SK-N-SH treated with all-trans-retinoic acid at 6 μM for 48 hours (cell line): ENCODE data around the gene LTBP1.

Experiments used
- PPARA ChIP-seq: fragments of 250-450 bp; sonication (Bioruptor Pico); IDR thresholded peaks from 2 replicates; pipeline ENCODE4 v1.5.0; 2020; ENCODE audit warnings: mild to moderate bottlenecking, borderline replicate concordance
- TOX ChIP-seq: fragments of 250-450 bp; sonication (Bioruptor Pico); IDR thresholded peaks from 2 replicates; pipeline ENCODE4 v1.8.0; 2021; ENCODE audit warnings: mild to moderate bottlenecking, moderate library complexity, borderline replicate concordance
- TF ChIP-seq, protein P1 (sequence below): fragments of 250-450 bp; sonication (Bioruptor Pico); IDR thresholded peaks from 2 replicates; pipeline ENCODE4 v1.8.0; 2020; ENCODE audit warnings: mild to moderate bottlenecking, moderate library complexity, borderline replicate concordance
- TF ChIP-seq, protein P2 (sequence below): fragments of 250-450 bp; sonication (Bioruptor Pico); IDR thresholded peaks from 2 replicates; pipeline ENCODE4 v1.5.1; 2021; ENCODE audit warnings: mild to moderate bottlenecking, moderate library complexity

DNA sequence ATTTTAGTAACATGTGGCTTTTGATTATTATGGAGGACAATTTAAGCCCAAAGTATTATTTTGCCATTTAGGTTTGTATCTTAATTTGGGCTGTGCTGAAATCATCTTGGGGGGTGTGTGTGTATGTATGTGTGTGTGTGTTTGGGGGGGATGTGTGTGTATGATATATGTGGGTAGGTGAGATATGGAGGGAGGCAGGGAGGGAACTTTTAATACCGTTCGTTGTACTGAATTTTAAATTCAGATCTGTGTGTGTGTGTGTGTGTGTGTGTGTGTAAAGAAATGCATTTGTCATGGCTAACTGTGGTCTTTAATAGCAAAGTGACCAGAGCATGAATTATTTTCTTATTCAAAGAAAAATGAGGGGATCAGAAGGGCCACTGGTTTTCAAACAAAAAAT, 113.7 kb downstream of the LTBP1 start:
- TF ChIP-seq, protein P1, sequence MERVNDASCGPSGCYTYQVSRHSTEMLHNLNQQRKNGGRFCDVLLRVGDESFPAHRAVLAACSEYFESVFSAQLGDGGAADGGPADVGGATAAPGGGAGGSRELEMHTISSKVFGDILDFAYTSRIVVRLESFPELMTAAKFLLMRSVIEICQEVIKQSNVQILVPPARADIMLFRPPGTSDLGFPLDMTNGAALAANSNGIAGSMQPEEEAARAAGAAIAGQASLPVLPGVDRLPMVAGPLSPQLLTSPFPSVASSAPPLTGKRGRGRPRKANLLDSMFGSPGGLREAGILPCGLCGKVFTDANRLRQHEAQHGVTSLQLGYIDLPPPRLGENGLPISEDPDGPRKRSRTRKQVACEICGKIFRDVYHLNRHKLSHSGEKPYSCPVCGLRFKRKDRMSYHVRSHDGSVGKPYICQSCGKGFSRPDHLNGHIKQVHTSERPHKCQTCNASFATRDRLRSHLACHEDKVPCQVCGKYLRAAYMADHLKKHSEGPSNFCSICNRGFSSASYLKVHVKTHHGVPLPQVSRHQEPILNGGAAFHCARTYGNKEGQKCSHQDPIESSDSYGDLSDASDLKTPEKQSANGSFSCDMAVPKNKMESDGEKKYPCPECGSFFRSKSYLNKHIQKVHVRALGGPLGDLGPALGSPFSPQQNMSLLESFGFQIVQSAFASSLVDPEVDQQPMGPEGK (CRISPR knock-in tag): no peak
- no peak for TF ChIP-seq PPARA (CRISPR knock-in tag)
- no peak for TF ChIP-seq TOX (CRISPR knock-in tag)
- TF ChIP-seq, protein P2, sequence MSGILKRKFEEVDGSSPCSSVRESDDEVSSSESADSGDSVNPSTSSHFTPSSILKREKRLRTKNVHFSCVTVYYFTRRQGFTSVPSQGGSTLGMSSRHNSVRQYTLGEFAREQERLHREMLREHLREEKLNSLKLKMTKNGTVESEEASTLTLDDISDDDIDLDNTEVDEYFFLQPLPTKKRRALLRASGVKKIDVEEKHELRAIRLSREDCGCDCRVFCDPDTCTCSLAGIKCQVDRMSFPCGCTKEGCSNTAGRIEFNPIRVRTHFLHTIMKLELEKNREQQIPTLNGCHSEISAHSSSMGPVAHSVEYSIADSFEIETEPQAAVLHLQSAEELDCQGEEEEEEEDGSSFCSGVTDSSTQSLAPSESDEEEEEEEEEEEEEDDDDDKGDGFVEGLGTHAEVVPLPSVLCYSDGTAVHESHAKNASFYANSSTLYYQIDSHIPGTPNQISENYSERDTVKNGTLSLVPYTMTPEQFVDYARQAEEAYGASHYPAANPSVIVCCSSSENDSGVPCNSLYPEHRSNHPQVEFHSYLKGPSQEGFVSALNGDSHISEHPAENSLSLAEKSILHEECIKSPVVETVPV (CRISPR knock-in tag): no peak
